ENCODE measurements around the gene LIFR.

- no peak for TF ChIP-seq EZH2 (IDR thresholded peaks at IDR 0.05; ENCODE audit: low read length, missing control alignments)
- no peak for TF ChIP-seq CTCF (conservative IDR thresholded peaks at IDR 0.05 in 1 of 2, IDR thresholded peaks at IDR 0.05 in 1 of 2; ENCODE audit: low read depth in 1 of 2, low read length in 2 of 2)
These were observed 8.2 kb downstream of the LIFR start for GRCh38 chr5:38548064-38548759.
